IPS-NIHi11 (cell line): Measurements from ENCODE around the gene DSG1.
A peak's percentile ranks its signal among the peaks of the same experiment; 100 is the strongest.
"Not testable (repeated sequence)": the region's sequence is repeated elsewhere in the genome, so short reads cannot be mapped to it uniquely, and the experiment has no call there.

Experiments used
- DNase-seq: peaks from one replicate; pipeline ENCODE4 v3.0.0; 2012; ENCODE audit warnings: mixed read lengths, low spot score

The DSG1 gene

GRCh38 chr18:31317860-31318259 is at the start of gene DSG1:
TSS of gene DSG1 (plus strand) at chr18:31318160. CDS start at chr18:31318301, 141 bp downstream.
- DNase-seq = no peak

GRCh38 chr18:31268985-31269406 is 49.0 kb upstream of the DSG1 start:
- no peak for DNase-seq

- no peak for DNase-seq
These were observed 48.4 kb upstream of the DSG1 start for GRCh38 chr18:31269566-31269965.

- DNase-seq = no peak
These were observed 47.4 kb upstream of the DSG1 start for GRCh38 chr18:31270578-31270977.

- no peak for DNase-seq
These were observed 44.0 kb upstream of the DSG1 start for GRCh38 chr18:31273812-31274527.

- DNase-seq = no peak
These were observed 43.0 kb upstream of the DSG1 start for GRCh38 chr18:31274931-31275330.

- DNase-seq = no peak
These were observed 42.1 kb upstream of the DSG1 start for GRCh38 chr18:31275722-31276463.

GRCh38 chr18:31278609-31279071 is 39.3 kb upstream of the DSG1 start:
- DNase-seq = no peak

GRCh38 chr18:31280502-31280901 is 37.5 kb upstream of the DSG1 start:
- no peak for DNase-seq

GRCh38 chr18:31281437-31281836 is 36.5 kb upstream of the DSG1 start:
- DNase-seq = peak; percentile 23

- not testable (repeated sequence) for DNase-seq
These were observed 28.5 kb upstream of the DSG1 start for GRCh38 chr18:31289446-31289845.

- no peak for DNase-seq
These were observed 26.3 kb upstream of the DSG1 start for GRCh38 chr18:31291688-31292087.

- no peak for DNase-seq
These were observed 23.7 kb upstream of the DSG1 start for GRCh38 chr18:31294199-31294747.

- DNase-seq = no peak
These were observed 20.7 kb upstream of the DSG1 start for GRCh38 chr18:31297248-31297647.

- peak; percentile 20 for DNase-seq
These were observed 16.7 kb upstream of the DSG1 start for GRCh38 chr18:31301201-31301655.

GRCh38 chr18:31302991-31303390 is 15.0 kb upstream of the DSG1 start:
- DNase-seq = no peak

GRCh38 chr18:31303771-31304170 is 14.2 kb upstream of the DSG1 start:
- DNase-seq = no peak

- no peak for DNase-seq
These were observed 8.8 kb upstream of the DSG1 start for GRCh38 chr18:31309115-31309514.

GRCh38 chr18:31316974-31317373 is 986 bp upstream of the DSG1 start:
- DNase-seq = no peak

- DNase-seq = no peak
These were observed 3.8 kb downstream of the DSG1 start for GRCh38 chr18:31321719-31322118.

- no peak for DNase-seq
These were observed 7.1 kb downstream of the DSG1 start for GRCh38 chr18:31325051-31325450.

- DNase-seq = peak; percentile 8
These were observed 12.0 kb downstream of the DSG1 start for GRCh38 chr18:31329787-31330438.
